H1 (cell line): ENCODE measurements around the gene AMPH. TPM values are rescaled to one million over a fixed set of nuclear protein-coding genes. Genes with fewer than 3 reads are reported as not detected.

Experiments
- BCL11A ChIP-seq, 2 experiments: IDR thresholded peaks; one replicate each; pipeline ENCODE4 v1.6.1; 2011; ENCODE audit warnings: low read depth in 2 of 2, low read length in 2 of 2, mild to moderate bottlenecking in 2 of 2
- CBX8 ChIP-seq: fragments of 300-800, 300-1000 bp; sonication (generic); IDR thresholded peaks from 2 replicates; pipeline ENCODE4 v1.7.1; 2016; ENCODE audit warnings: low read depth, low read length, borderline replicate concordance
- CHD7 ChIP-seq: fragments of 300-600 bp; sonication (generic); IDR thresholded peaks from 2 replicates; pipeline ENCODE4 v1.7.1; 2012; ENCODE audit warnings: low read length, moderate library complexity, mild to moderate bottlenecking, inconsistent platforms; ENCODE audit not compliant: insufficient replicate concordance
- JUND ChIP-seq: IDR thresholded peaks from 2 replicates; pipeline ENCODE4 v1.6.1; 2011; ENCODE audit warnings: mild to moderate bottlenecking, improper control_type of control experiment, low read length
- KDM4A ChIP-seq: IDR thresholded peaks from one replicate; pipeline ENCODE4 v1.7.1; 2012; ENCODE audit warnings: low read depth, mild to moderate bottlenecking, moderate library complexity, low read length, inconsistent platforms; ENCODE audit not compliant: severe bottlenecking
- MAX ChIP-seq: IDR thresholded peaks from 2 replicates; pipeline ENCODE4 v1.6.1; 2012; ENCODE audit warnings: inconsistent platforms
- NRF1 ChIP-seq: IDR thresholded peaks from 2 replicates; pipeline ENCODE4 v1.6.1; 2011; ENCODE audit warnings: mild to moderate bottlenecking, low read depth, low read length, improper control_type of control experiment
- POLR2A ChIP-seq, 2 experiments: IDR thresholded peaks; 1 replicate in 1 of 2; 2 replicates in 1 of 2; pipeline ENCODE4 v1.6.1; 2011; ENCODE audit warnings: low read depth in 2 of 2, low read length in 2 of 2, mild to moderate bottlenecking in 2 of 2; ENCODE audit errors: control extremely low read depth in 1 of 2
- RXRA ChIP-seq: IDR thresholded peaks from 2 replicates; pipeline ENCODE4 v1.6.1; 2011; ENCODE audit warnings: low read depth, mild to moderate bottlenecking, low read length, moderate library complexity; ENCODE audit not compliant: insufficient read depth
- TAF7 ChIP-seq: optimal IDR thresholded peaks from 2 replicates; pipeline ENCODE3; 2011; ENCODE audit warnings: low read depth, mild to moderate bottlenecking, inconsistent platforms, low read length, moderate library complexity, borderline replicate concordance
- TEAD4 ChIP-seq: IDR thresholded peaks from 2 replicates; pipeline ENCODE4 v1.6.1; 2012; ENCODE audit warnings: low read depth, low read length, inconsistent platforms, mixed read lengths
- polyA plus RNA-seq, 7 experiments: library from polyadenylated mRNA; depleted of rRNA in 3 of 7; stranded (reverse) in 5 of 7; unstranded in 2 of 7; fragments of >200 nt in 5 of 7; fragments of 200-250 nt in 2 of 7; gene quantifications; 1 replicate in 5 of 7; 2 replicates in 1 of 7; 4 replicates in 1 of 7; pipeline versions ENCODE4 v1.2.1 to v1.2.3, GENCODE V29; 2011 to 2013; ENCODE audit warnings: missing spikeins in 2 of 7, mixed read lengths in 2 of 7
- total RNA-seq: library from RNA; stranded (reverse); fragmentation: NEBNext Ultra II Directional; extraction: Animal tissue kit (Norgen Biotek cat#: 25700); gene quantifications from 2 replicates; pipeline ENCODE4 v1.2.1, GENCODE V29; 2021

The AMPH gene
- total and polyA plus RNA-seq, 2 of the 8 experiments (the other 6 are each of a cell fraction or from before 2014, with no cell fraction given): 7.3 to 12.2 TPM

- TF ChIP-seq CHD7 (no peak), POLR2A (IDR thresholded peaks at IDR 0.05; ENCODE audit: control extremely low read depth in 1 of 2, low read depth in 2 of 2, low read length in 2 of 2) (no peak), RXRA (no peak), TEAD4 (no peak), JUND (no peak), MAX (no peak), BCL11A (IDR thresholded peaks at IDR 0.05; ENCODE audit: low read depth in 2 of 2, low read length in 2 of 2) (no peak), KDM4A (no peak), CBX8 (no peak), NRF1 (no peak), TAF7 (no peak)
These were observed 237.3 kb downstream of the AMPH start (continued) for GRCh38 chr7:38393874-38394273.
